ENCODE data around the gene EYS. TPM values are rescaled to one million over a fixed set of nuclear protein-coding genes. Genes with fewer than 3 reads are reported as not detected.
"Not testable (repeated sequence)": the region's sequence is repeated elsewhere in the genome, so short reads cannot be mapped to it uniquely, and the experiment has no call there.

EYS gene
- total RNA-seq, 1 experiment from 2014 or later = not detected

- Histone ChIP-seq H3K4me1 (ENCODE audit: control insufficient read depth in 1 of 2, insufficient read depth in 2 of 2, low read length in 2 of 2) (no peaks in the 10 kb centered on the region), H3K4me3 (replicated peaks in 1 of 2; ENCODE audit: low read depth in 1 of 2, low read length in 2 of 2) (no peak overlapping the region), H3K36me3 (ENCODE audit: control insufficient read depth in 1 of 2, insufficient read depth in 2 of 2, low read length in 2 of 2) (no peaks in the 10 kb centered on the region), H3K4me2 (ENCODE audit: low read length) (no peak overlapping the region), H3K79me2 (ENCODE audit: insufficient read depth, low read length) (no peaks in the 10 kb centered on the region), H3K27me3 (ENCODE audit: insufficient read depth, low read length) (no peaks in the 10 kb centered on the region), H2AFZ (ENCODE audit: low read depth, low read length, poor library complexity, severe bottlenecking) (no peak overlapping the region), H3K27ac (ENCODE audit: low read depth, low read length) (no peak overlapping the region), H3K9ac (ENCODE audit: low read length) (no peak overlapping the region), H4K20me1 (ENCODE audit: insufficient read depth) (no peaks in the 10 kb centered on the region), H3K9me2 (ENCODE audit: insufficient read depth) (no peaks in the 10 kb centered on the region), H3K9me3 (ENCODE audit: control insufficient read depth in 1 of 2, insufficient read depth in 1 of 2, low read depth in 1 of 2, low read length in 2 of 2) (no peaks in the 10 kb centered on the region)
- no TSS peak for BruUV-seq (replicated peaks)
- ATAC-seq = no peak
- ChIA-PET CTCF (interaction anchor here (2.8 kb wide), 1 partner anchor 405 kb away, joined by 11 read pairs; no protein-coding TSS in a partner anchor), POLR2A (no interaction called here), RAD21 (ENCODE audit: low non-redundant PET in 1 of 2, low total read pairs in 2 of 2, uncharacterized antibody in 2 of 2, unreplicated experiment in 2 of 2) (no interaction called here)
- TF ChIP-seq SRF (IDR thresholded peaks at IDR 0.05; ENCODE audit: low read depth) (no peak), SIN3A (IDR thresholded peaks at IDR 0.05; ENCODE audit: low read depth) (no peak), JUND (IDR thresholded peaks at IDR 0.05) (no peak), SP1 (IDR thresholded peaks at IDR 0.05; ENCODE audit: low read depth) (no peak), EZH2phosphoT487 (IDR thresholded peaks at IDR 0.05; ENCODE audit: borderline replicate concordance) (no peak), CTCF (IDR thresholded peaks at IDR 0.05 in 2 of 3, conservative IDR thresholded peaks at IDR 0.05 in 1 of 3; ENCODE audit: borderline replicate concordance in 1 of 3, insufficient read depth in 1 of 3, low read depth in 2 of 3, low read length in 2 of 3) (no peak)
- no peak for DNase-seq (ENCODE audit: low read depth, low spot score)
- intact Hi-C loops (cut with micrococcal nuclease) = no loop called here
Measured at GRCh38 chr6:63757826-63758225, 1949.2 kb downstream of the EYS start.

- POLR2A ChIA-PET; RAD21 ChIA-PET (ENCODE audit: low non-redundant PET in 1 of 2, low total read pairs in 2 of 2, uncharacterized antibody in 2 of 2, unreplicated experiment in 2 of 2); H3K4me1 ChIP-seq (ENCODE audit: control insufficient read depth in 1 of 2, insufficient read depth in 2 of 2, low read length in 2 of 2); H3K27me3 ChIP-seq (ENCODE audit: insufficient read depth, low read length); DNase-seq (ENCODE audit: low read depth, low spot score); H4K20me1 ChIP-seq (ENCODE audit: insufficient read depth); H3K36me3 ChIP-seq (ENCODE audit: control insufficient read depth in 1 of 2, insufficient read depth in 2 of 2, low read length in 2 of 2); H3K9me3 ChIP-seq (ENCODE audit: control insufficient read depth in 1 of 2, insufficient read depth in 1 of 2, low read depth in 1 of 2, low read length in 2 of 2); BruUV-seq (replicated peaks); ATAC-seq; H3K4me2 ChIP-seq (ENCODE audit: low read length); CTCF ChIA-PET; intact Hi-C loops (cut with micrococcal nuclease); H3K9ac ChIP-seq (ENCODE audit: low read length); H2AFZ ChIP-seq (ENCODE audit: low read depth, low read length, poor library complexity, severe bottlenecking); H3K9me2 ChIP-seq (ENCODE audit: insufficient read depth); H3K27ac ChIP-seq (ENCODE audit: low read depth, low read length); H3K79me2 ChIP-seq (ENCODE audit: insufficient read depth, low read length); H3K4me3 ChIP-seq (replicated peaks in 1 of 2; ENCODE audit: low read depth in 1 of 2, low read length in 2 of 2): not testable (repeated sequence)
Measured at GRCh38 chr6:63757275-63757674, 1949.8 kb downstream of the EYS start.
